Measurements from ENCODE around the gene IMPDH2. TPM values are rescaled to one million over a fixed set of nuclear protein-coding genes. Genes with fewer than 3 reads are reported as not detected.

The IMPDH2 gene
- total RNA-seq, 1 experiment from 2014 or later = 576 TPM

DNA sequence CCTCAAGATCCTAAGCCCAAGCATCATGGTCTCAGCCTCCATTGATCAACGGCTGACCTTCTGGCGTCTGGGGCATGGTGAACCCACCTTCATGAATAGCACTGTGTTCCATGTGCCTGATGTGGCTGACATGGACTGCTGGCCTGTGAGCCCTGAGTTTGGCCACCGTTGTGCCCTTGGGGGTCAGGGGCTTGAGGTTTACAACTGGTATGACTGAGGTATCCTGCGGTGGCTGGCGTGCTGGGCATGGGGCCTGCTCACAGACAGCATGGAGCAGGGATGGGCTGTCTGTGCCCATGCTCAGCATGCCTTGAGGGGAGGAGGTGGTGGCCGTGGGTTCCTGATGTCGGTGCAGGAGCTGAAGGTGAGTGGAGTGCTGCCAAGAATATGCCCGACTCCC is 14.1 kb downstream of the IMPDH2 start:
- Histone ChIP-seq H3K27ac (ENCODE audit: low read length) (no peak overlapping the region), H3K36me3 (ENCODE audit: low read depth, low read length) (peaks cover 32% of the 10 kb centered on the region), H2AFZ (ENCODE audit: low read length) (no peak overlapping the region), H3K27me3 (ENCODE audit: low read length) (no peaks in the 10 kb centered on the region), H3K4me2 (ENCODE audit: low read length) (no peak overlapping the region), H4K20me1 (ENCODE audit: low read length) (peaks cover 18% of the 10 kb centered on the region), H3K9ac (ENCODE audit: low read length) (no peak overlapping the region), H3K9me3 (ENCODE audit: low read length) (no peaks in the 10 kb centered on the region), H3K79me2 (ENCODE audit: low read length) (peaks cover 47% of the 10 kb centered on the region), H3F3A (ENCODE audit: low read length, unreplicated experiment) (no peaks in the 10 kb centered on the region), H3K4me3 (ENCODE audit: low read length) (no peak overlapping the region), H3K9me2 (replicated peaks; ENCODE audit: low read length) (no peaks in the 10 kb centered on the region), H3K4me1 (ENCODE audit: insufficient read depth, low read length) (peaks cover 22% of the 10 kb centered on the region; the same call in 1 of the 2 replicates)
- CTCF ChIA-PET = interaction anchor here (0.5 to 1.9 kb wide), 3 partner anchors 25 to 64 kb away, joined by 9 to 22 read pairs (median 10); partner anchors contain the start of gene P4HTM
- ATAC-seq (no peak), DNase-seq (no peak)
- POLR2A ChIA-PET (ENCODE audit: unreplicated experiment) = interaction anchor here (1.2 kb wide), 1 partner anchor 8 kb away, joined by 3 read pairs; the partner anchor contains the start of gene WDR6
- intact Hi-C loops (cut with micrococcal nuclease) = loop anchor here (2.0 kb wide), 1 partner anchor 26 kb away; no protein-coding TSS in a partner anchor
- no peak for TF ChIP-seq EZH2 (IDR thresholded peaks at IDR 0.05; ENCODE audit: low read length, unreplicated experiment)
- TF ChIP-seq, protein P1, sequence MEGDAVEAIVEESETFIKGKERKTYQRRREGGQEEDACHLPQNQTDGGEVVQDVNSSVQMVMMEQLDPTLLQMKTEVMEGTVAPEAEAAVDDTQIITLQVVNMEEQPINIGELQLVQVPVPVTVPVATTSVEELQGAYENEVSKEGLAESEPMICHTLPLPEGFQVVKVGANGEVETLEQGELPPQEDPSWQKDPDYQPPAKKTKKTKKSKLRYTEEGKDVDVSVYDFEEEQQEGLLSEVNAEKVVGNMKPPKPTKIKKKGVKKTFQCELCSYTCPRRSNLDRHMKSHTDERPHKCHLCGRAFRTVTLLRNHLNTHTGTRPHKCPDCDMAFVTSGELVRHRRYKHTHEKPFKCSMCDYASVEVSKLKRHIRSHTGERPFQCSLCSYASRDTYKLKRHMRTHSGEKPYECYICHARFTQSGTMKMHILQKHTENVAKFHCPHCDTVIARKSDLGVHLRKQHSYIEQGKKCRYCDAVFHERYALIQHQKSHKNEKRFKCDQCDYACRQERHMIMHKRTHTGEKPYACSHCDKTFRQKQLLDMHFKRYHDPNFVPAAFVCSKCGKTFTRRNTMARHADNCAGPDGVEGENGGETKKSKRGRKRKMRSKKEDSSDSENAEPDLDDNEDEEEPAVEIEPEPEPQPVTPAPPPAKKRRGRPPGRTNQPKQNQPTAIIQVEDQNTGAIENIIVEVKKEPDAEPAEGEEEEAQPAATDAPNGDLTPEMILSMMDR (conservative IDR thresholded peaks at IDR 0.05; ENCODE audit: low read depth, low read length) = no peak
- no peak for TF ChIP-seq EZH2phosphoT487 (IDR thresholded peaks at IDR 0.05; ENCODE audit: borderline replicate concordance, low read length)
- BruUV-seq (replicated peaks) = no TSS peak

DNA sequence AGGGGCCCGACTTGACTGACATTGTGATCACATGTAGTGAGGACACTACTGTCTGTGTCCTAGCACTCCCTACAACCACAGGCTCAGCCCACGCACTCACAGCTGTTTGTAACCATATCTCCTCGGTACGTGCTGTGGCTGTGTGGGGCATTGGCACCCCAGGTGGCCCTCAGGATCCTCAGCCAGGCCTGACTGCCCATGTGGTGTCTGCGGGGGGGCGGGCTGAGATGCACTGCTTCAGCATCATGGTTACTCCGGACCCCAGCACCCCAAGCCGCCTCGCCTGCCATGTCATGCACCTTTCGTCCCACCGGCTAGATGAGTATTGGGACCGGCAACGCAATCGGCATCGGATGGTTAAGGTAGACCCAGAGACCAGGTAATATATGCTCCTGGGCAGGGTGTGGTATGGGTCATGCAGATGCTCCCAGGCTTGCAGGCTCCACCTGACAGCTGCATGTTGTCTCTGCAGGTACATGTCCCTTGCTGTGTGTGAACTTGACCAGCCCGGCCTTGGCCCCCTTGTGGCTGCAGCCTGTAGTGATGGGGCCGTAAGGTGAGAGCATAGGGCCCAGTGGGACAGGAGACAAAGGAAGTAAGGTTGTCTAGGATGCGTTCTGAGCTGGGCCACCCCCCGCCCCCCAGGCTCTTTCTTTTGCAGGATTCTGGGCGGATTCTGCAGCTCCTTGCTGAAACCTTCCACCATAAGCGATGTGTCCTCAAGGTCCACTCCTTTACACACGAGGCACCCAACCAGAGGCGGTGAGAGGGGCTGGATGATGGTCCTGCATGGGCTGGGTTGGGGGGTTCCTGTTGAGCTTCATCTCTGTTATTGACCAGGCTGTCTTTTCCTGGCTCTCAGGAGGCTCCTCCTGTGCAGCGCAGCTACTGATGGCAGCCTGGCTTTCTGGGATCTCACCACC is 15.2 kb downstream of the IMPDH2 start:
- no peaks in the 10 kb centered on the region for H3K27me3 ChIP-seq (ENCODE audit: low read length)
- H3K4me3 ChIP-seq (ENCODE audit: low read length) = no peak overlapping the region
- peaks cover 34% of the 10 kb centered on the region for H3K36me3 ChIP-seq (ENCODE audit: low read depth, low read length)
- no TSS peak for BruUV-seq (replicated peaks)
- ChIA-PET CTCF (interaction anchor here (1.5 to 1.9 kb wide), 2 partner anchors 24 to 26 kb away, joined by 9 to 22 read pairs; partner anchors contain the start of gene P4HTM), POLR2A (ENCODE audit: unreplicated experiment) (no interaction called here)
- no peaks in the 10 kb centered on the region for H3K9me3 ChIP-seq (ENCODE audit: low read length)
- TF ChIP-seq, protein P1 (conservative IDR thresholded peaks at IDR 0.05; ENCODE audit: low read depth, low read length) = peak; percentile 82
- TF ChIP-seq EZH2 (IDR thresholded peaks at IDR 0.05; ENCODE audit: low read length, unreplicated experiment) (no peak), EZH2phosphoT487 (IDR thresholded peaks at IDR 0.05; ENCODE audit: borderline replicate concordance, low read length) (no peak)
- H3K9ac ChIP-seq (ENCODE audit: low read length) = no peak overlapping the region
- no peaks in the 10 kb centered on the region for H3K9me2 ChIP-seq (replicated peaks; ENCODE audit: low read length)
- H3K27ac ChIP-seq (ENCODE audit: low read length) = no peak overlapping the region
- intact Hi-C loops (cut with micrococcal nuclease) = loop anchor here (2.0 kb wide), 1 partner anchor 25 kb away; no protein-coding TSS in a partner anchor
- H3F3A ChIP-seq (ENCODE audit: low read length, unreplicated experiment) = no peaks in the 10 kb centered on the region
- H3K4me1 ChIP-seq (ENCODE audit: insufficient read depth, low read length) = peaks cover 11% of the 10 kb centered on the region; the same call in 1 of the 2 replicates
- peaks cover 18% of the 10 kb centered on the region for H4K20me1 ChIP-seq (ENCODE audit: low read length)
- peak; percentile 69 for DNase-seq
- no peak overlapping the region for H2AFZ ChIP-seq (ENCODE audit: low read length)
- H3K4me2 ChIP-seq (ENCODE audit: low read length) = no peak overlapping the region
- ATAC-seq = peak; percentile 24
- peaks cover 47% of the 10 kb centered on the region for H3K79me2 ChIP-seq (ENCODE audit: low read length)

Data from PC-3 (cell line).